ENCODE data around the gene LRRN4.

The LRRN4 gene

DNA sequence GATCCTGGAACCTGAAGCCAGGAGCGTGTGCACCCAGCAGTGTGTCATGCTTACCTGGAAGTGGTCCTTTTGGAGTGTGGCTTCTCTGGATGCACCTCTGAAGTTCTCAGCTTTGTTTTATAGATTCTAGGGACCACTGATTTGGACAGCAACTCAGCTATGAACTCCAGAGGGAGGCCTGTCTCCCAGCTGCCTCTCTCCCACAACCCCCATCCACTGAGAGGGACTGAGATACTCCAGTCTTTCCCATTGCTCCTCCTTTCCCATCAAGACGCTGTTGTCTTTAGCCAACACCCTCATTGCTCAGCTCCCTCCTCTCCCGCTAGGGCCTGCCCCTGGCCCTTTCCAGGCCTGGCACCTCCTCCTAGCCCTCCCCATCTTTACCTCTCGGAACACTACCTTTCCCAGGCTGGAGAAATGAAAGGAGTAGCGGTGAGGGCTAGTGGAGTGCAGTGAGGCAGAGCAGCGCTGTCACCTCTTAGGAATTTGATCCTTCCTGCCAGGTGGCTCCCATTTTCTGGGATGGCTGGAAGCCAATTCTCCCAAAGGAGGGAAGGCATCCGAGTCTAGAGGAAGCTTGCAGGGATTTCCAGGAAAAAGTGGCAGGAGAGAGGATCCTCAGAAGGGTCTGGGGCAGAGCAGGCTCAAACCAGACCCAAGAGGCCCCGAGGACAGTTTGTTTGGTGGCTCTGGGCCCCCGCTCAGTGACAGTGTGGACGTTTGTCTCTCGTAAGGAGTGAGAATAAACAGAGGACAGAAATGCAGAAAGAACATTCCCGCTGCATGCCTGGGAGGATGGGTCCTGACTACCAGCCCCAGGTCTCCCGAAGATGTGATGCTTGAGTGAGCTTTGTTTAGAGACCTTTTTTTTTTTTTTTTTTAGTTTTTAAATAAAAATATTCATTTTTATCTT, at the start of gene LRRN4:
LRRN4 (minus strand) TSS at position 285 of the 913 bp plus-strand sequence. CDS start 1,261 bp downstream, outside the sequence.
- DNase-seq, result no peak

DNA sequence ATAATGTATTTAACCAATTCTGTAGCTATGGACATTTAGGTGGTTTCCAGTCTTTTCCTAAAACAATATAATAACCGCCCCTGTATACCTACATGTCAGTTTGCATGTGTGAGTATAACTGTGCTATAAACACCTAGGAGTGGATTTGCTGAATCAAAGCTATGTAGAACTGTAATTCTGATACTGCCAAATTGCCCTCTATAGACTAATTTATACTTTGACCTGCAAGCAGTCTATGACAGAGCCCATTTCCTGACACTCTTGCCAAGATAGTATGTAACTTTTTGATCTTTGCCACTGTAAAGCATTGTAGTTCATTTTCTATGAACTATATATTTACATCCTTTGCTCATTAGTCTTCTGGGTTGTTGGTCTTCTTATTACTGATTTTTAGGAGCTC, 49.4 kb upstream of the LRRN4 start:
- DNase-seq, result no peak

DNA sequence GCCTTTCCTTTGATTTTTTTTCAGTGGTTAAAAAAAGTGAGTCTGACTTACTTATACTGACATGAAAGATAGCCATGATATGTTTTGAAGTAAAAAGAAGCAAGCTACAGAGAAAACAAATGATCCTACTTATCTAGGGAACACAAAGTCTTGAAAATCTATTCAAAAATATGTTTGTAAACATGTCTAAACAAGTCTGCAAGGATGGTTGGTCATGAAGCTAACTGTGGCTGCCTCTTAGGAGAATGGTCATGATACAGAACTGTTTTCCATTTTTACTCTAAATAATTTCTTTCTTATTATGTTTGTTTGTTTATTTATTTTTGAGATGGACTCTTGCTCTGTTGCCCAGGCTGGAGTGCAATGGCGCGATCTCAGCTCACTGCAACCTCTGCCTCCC, 47.5 kb upstream of the LRRN4 start:
- no peak for DNase-seq

DNA sequence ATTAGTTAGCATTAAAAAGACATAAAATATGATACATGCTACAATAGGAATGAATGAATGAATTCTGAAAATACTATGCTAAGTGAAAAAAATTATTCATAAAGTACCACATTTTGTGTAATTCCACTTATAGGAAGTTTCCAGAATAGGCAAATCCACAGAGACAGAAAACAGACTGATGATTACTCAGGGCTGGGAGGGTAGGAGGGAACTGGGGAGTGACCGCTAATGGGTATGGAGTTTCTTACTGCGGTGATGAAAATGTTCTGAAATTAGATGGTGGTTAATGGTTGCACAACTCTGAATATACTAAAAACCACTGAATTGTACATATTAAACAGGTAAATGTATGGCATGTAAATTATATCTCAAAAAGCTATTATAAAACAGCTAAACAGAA, 46.4 kb upstream of the LRRN4 start:
- DNase-seq, result no peak

DNA sequence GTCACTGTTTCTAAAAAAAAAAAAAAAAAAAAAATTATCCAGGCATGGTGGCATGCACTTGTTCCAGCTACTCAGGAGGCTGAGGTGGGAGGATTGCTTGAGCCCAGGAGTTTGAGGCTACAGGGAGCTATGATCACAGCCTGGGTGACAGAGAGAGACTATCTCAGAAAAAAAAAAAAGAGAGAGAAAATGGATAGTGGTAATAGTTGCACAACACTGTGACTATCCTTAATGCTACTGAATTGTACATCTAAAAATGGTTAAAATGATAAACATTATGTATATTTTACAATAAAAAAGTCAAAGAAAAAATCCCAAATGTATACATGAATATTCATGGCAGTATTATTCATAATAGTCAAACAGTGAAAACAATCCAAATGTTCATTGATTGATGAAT, 46.0 kb upstream of the LRRN4 start:
- DNase-seq, result no peak

DNA sequence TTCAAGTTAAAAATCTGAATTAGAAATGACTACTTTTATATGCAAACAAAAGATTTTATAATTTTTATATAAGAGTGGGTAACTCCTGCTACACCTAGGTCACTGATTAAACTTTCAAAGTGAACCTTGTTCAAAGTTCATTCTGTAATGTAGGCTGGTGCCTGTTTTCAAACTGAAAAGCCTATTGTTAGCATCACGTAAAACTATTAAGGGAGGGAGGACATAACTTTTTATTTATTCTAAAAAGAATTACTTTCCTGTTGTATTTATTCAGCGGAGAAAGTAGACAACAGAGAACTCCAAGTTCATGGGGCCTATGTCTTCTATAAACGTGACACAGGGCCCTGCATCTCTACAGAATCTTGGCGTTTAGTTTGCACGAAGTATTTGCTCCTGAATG, 41.5 kb upstream of the LRRN4 start:
- DNase-seq, result no peak

DNA sequence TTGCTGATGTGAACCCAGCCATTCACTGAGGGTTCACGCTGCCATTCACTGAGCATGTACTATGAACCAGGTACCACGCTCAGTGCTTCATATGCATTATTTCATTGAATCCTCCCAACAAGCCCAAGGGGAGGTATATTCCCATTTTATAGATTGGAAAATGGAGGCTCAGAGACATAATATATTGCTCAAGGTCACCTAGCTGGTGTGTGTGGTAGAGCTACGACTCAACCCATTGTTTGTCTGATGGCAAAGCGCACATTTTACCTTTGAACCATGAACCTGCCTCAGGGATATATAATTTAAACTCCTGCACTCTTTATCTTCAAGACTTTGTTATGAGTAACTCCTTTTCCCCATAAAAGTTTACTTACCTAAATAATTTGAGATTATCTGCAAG, 40.7 kb upstream of the LRRN4 start:
- DNase-seq, result no peak

DNA sequence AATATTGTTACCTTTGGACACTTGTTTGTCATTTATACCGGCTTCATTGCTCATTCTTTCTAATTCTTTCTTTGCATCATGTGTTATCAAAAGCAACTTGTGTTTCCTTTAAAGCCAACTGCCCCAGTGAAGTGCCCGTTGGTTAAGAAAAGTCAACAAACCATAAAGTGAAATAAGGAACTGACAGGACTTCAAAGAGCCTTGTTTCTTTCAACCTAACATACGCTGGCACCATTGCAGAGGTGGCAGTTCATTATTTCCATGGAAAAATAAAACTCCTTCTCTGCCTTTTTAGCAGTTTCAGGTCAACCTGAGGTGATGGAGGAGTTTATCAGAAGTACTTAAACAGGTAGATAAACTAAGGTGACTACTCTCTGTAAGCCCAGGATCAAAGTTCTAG, 40.2 kb upstream of the LRRN4 start:
- no peak for DNase-seq

DNA sequence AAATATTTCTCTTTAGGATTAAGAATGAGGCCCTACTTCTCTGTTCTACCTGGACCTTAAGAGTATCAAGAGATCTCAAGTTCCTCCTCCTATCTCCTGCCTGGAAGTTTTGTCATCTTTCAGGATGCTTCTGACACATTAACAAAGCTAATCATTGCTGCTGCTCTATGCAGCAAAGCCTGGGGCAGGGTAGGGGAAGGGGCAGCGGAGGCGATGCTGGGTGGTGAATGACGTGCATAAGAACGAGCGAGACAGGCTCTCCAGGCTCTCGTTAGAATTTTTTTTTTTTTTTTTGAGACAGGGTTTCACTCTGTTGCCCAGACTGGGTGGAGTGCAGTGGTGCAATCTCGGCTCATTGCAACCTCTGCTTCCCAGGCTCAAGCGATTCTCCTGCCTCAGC, 37.8 kb upstream of the LRRN4 start:
- no peak for DNase-seq

DNA sequence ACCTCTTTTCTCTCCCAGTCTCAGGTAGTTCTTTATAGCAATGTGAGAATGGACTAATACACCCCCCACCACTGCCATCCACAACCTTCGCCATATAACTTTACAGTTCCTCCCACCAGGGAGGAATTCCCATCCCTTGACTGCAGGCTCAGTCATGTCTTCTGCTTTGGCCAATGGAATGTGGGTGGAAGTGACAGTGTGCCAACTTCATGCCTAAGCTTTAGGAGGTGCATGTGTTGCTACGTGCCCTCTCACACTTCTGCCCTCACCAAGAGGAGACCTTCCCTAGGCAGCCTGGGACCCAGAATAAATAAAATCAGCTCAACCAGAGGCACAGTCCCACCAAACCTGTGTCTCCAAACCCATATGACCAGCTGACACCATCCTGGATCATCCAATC, 33.0 kb upstream of the LRRN4 start:
- DNase-seq, result no peak

DNA sequence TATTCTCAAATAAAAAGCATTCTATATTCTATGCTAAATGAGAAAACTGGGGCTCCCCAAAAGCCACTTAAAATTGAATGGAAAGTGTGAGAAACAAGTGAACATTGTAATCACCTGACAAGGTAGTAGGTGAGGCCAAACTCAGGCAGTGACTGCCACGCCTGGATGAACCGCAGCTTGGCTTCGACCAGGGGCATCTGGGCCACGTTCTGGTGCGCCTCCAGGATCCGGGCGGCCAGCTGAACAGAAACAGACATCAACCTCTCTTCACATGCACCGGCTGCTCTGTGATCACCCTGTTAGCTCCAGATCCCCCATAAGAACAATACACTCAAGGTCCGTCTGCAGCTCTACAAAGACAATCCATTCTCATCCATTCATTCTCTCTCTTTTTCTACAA, 30.1 kb upstream of the LRRN4 start:
- no peak for DNase-seq

DNA sequence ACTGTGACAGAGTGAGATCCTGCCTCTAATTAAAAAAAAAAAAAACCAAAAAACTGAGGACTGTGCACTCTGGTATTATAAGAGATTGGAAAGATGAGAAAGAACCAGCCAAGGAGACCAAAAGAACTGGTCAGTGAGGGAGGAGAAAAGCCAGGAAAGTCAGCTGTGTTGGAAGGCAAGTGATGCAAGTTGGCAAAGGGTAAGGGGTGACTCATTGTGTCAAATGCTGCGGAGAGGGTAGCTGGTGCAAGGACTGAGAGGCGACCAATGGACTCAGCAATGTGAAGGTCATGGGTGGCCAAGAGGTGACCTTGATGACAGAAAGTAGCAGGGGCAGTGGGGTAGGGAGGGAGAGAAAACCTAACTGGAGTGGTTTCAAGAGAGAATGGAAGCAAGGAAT, 27.4 kb upstream of the LRRN4 start:
- no peak for DNase-seq

DNA sequence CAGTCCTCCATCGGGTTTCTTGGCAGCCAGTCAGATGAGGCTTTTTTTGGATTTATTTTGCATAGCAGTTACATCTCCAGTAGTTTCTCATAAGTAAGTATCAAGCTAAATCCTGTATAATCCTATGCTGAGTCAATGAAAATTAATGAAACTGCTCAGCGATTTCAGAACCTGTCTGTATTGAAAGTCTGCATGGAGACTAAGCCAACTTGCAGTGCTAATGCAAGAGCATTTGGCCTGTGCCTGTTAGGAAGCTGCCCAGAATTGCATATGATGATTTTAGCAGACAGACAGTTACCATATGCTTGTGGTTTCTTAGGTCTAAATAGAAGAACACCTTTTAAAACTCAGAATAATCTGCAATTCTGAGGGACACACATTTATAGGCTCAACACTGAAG, 25.2 kb upstream of the LRRN4 start:
- no peak for DNase-seq

DNA sequence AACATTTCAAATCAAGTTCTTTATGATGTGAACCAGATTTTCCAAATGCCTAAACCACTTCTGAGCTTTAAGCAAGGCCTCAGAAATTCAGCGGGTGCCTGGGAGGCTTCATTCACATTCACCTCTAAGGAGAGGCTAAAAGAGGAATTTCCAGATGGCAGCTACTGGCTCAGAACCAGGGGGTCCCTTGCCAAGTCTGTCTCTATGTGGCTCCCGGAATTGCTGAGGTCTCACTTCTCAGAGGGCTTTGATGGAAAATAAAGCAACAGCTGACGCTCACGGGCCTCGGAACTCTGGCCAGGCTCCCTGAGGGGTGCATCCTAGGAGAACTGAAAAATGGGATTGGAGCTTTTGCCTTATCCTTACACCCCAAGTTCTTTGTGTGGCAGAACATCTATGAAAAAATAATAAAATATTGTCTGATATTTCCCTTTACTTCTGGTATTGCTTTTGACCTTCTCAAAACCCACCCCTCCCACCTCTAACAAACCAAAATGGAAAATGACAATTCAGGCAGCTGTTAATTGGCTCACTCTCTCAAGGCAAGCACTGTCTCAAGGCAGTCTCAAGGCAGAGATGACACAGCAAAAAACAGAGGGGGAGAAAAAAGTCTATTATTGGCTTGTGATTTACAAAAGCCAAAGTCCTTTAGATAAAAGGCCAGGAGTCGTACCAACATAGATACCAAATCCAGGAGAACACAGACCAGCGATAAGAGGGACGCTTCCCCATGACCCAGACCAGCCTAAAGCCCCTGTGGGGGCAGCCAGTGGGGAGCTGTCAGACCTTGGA, 21.8 kb upstream of the LRRN4 start:
- no peak for DNase-seq

DNA sequence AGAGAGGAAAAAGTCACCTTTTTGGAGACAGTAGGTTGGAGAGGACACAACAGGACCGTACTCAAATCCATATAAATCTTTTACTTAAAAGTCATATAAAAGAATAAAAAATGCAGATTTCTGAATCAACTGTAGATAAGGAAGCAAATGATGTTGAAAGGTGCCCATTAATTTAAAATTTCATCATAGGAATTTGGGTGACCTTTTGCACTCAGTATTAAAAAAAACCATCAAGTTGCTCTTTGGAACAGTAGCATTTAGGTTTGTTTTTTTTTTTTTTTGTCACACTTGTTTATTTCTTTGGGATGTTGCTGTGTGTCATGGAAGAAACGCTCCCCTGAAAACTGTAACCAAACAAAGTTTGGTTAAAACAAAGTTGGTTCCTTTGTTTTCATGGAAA, 20.9 kb upstream of the LRRN4 start:
- DNase-seq, result no peak

DNA sequence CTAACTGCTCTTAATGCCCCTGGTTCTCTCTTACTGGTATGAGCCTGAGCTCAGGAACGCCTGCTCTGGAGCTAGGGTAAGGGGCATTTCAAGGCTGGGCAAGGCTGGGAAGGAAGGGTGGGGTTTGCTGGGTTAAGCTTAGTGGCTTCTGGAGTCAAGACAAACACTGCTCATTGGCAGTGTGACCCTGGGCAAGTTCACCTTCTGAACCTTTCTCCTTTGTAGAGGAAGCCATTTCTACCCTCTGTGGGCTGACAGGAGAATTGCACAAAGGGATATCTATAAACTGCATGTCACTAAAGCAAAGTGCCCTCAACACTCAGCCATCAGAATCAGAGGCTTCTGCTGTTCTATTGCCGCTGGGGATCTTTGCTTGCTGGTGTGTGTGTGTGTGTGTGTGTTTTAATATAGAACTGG, 20.3 kb upstream of the LRRN4 start:
- no peak for DNase-seq

DNA sequence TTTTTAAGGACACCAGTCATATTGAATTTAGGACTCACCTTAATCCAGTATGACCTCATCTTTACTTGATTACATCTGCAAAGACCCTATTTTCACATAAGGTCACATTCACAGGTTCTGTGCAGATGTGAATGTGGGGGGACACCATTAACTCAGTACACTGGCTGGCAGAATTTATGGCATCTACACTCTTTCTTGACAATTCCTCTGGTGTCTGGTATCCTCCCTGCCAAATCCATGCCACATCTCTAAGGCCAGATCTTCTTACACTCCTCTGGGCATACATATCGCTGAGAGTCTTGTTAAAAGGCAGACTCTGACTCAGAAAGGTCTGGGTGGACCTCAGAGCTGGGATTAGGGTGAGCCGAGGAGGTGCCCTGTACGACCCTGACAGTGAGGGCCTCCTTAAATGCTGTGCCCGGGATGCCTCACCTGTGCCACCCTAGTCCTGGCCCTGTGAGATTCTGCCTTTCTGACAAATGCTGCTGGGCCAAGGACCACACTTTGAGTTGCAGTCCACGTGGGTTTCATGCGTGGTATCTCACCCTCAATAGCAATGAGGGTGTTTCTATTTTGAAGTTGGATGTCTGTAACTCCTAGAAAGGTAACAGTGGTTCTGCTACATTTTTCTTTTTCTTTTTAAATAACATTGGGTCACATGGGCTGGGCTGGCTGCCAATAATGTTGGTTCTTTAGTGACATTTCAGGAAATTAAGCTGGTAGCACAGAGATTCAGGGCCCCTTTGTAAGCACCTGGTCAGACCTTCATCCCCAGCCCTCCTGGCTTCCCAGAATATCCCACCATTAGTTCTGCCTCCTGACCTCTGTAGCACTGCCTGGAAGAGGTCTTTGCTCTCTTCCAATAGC, 17.2 kb upstream of the LRRN4 start:
- DNase-seq, result no peak

DNA sequence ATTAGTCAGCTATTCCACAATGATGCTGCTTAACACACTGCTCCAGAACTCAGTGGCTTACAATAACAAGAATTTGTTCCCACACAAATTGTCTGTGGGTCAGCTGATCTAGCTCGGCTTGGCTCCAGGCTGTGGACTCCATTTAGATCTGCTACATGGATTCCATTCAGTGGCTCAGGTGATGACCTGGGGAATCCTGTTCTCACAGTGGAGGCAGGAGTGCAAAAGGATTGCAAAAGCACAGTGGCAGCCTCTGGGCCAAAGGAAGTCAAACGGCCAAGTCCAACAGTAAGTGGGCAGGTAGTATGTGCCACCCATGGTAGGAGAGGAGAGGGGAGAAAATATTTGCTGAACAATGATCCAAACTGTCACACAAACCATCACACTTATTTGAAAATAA, 15.8 kb upstream of the LRRN4 start:
- DNase-seq, result no peak

DNA sequence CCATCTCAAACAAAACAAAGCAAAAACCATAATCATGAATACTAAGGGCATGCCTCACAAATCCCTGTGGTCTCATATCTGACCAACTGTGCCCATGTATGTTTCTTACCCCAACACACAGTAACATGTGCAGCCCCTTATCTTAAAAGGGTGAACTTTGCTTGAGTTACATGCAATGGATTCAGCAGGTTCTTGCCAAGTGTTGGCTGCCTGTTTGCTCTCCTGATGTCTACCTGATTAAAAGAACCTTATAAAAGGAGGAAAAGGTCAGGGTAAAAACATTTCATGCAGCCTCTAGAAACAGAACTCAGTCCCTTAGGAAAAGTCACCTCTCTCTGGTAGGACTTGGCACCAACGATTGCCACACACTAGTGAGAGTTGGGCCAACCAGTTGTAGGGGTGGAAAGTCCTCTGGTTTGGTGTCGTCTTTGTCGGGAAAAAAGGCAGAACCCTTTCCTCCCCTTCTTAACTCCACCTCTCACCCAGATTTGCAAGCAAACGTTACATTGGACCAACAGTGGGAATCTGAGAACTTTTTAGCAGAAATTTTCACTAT, 14.0 kb upstream of the LRRN4 start:
- DNase-seq, result no peak

DNA sequence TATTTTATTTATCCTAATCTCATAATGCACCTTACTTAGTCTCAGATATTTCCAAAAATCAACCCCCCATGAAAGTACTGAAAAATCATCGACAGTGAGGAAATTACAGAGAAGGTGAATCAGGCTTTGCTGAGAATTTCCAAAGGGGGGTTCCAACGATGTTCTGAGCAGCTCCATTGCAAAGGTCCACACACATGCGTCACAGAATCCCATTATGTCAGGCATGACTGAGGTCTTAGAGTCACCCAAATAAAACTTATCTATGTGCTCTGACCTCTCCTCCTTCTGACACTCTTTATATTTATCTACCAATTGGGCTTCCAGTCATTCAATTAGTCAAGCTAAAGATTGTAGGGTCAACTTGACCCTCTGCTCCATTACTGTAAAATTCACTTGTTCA, 12.7 kb upstream of the LRRN4 start:
- DNase-seq, result no peak

DNA sequence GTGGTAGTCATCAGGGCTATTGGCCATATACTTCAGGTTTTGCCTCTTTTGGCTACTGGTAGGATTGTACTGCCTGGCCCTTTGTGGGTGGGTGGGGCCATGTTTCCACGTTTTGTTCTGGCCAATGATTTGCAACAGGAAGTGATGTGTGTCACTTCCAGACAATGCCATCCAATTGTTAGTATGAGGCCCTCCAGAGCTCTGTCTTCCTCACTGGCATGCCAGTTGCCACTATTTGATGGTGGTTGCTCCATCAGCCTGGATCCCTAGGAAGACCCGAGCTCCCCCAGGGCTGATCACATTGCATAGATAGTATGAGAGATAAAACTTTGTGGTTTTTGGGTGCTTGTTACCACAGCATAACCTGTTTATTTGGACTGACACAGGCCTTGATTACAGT, 7.7 kb upstream of the LRRN4 start:
- no peak for DNase-seq

DNA sequence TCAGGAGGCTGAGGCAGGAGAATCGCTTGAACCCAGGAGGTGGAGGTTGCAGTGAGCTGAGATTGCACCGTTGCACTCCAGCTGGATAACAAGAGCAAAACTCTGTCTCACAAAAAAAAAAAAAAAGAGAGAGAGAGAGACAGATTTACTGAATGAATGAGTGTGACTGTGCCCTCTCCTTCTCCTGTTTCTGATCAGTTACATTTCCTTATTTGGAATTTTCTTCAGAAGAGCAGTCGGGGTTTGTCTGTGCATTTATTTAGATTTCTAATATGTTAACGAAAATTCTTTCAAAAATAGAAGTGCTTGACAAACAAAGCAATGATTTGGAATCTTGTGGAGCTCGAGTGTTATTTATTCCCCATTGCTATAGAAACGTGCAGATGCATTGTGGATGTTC, 6.4 kb upstream of the LRRN4 start:
- DNase-seq, result no peak
